Measurements from ENCODE around the gene PTCD3.

GRCh38 chr2:86175828-86176227 lies 69.8 kb downstream of the PTCD3 start:
- TF ChIP-seq CTCF (conservative IDR thresholded peaks at IDR 0.05; ENCODE audit: low read depth, low read length) = no peak
- no peak for TF ChIP-seq SMC3 (IDR thresholded peaks at IDR 0.05; ENCODE audit: low read depth, low read length)
- no peak for TF ChIP-seq RAD21 (IDR thresholded peaks at IDR 0.05; ENCODE audit: low read length)
- TF ChIP-seq POLR2A (IDR thresholded peaks at IDR 0.05; ENCODE audit: low read depth, low read length) = no peak
- TF ChIP-seq MAFK (IDR thresholded peaks at IDR 0.05; ENCODE audit: low read depth, low read length) = no peak
- TF ChIP-seq MXI1 (IDR thresholded peaks at IDR 0.05; ENCODE audit: borderline replicate concordance, low read depth, low read length) = no peak
- TF ChIP-seq RCOR1 (IDR thresholded peaks at IDR 0.05; ENCODE audit: insufficient replicate concordance, low read length) = no peak
